ENCODE data around the gene DAB2. TPM values are rescaled to one million over a fixed set of nuclear protein-coding genes. Genes with fewer than 3 reads are reported as not detected.

DAB2 gene
- total RNA-seq: 13.2 and 16.6 TPM in 2 replicates

DNA sequence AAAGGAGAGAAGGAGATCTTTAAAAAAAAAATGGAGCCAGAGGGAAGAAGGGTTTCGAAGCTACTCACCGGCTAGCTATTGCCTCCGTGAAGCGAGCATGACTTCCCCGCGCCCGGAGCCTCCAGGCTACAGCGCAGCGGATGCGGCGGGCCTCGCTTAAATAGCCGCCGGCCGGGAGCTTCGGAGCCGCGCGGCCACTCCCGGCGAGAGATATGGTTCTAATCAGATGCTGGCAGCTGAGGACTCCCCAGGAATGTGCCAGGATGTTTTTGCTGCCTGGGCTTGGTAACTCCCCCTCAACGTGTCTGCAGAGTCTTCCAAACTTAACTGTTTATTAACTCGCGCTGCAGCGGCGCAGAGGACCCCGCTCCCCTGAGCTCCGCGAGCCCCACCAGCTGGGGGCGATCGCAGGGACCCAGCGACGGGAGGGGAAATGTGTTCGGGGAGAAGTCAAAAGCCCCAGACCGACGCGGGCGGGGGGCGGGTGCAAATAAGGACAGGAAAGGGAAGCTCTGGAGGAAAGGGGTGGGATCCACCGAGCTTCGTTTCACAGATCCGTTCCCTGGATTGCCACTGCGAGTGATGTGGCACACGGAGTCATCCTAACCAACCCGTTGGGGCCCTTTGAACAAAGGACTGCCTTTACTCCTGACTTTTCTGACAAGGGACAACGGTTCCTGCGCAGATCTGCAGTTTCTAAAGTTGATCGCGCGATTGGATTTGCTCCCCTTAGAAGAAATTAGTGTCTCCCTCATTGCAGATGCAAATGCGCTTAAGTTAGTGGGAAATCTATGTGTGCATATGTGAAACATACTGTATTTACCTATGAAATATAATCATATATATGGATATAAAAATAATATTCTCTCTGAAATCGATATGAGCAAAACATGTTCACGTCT lies at the start of gene DAB2:
TSS of gene DAB2 (minus strand) at position 245 of the 902 bp plus-strand sequence. CDS start 30,660 bp downstream, outside the sequence.
- peak; percentile 72 for DNase-seq (ENCODE audit: low read depth)
- TF ChIP-seq, protein P1, sequence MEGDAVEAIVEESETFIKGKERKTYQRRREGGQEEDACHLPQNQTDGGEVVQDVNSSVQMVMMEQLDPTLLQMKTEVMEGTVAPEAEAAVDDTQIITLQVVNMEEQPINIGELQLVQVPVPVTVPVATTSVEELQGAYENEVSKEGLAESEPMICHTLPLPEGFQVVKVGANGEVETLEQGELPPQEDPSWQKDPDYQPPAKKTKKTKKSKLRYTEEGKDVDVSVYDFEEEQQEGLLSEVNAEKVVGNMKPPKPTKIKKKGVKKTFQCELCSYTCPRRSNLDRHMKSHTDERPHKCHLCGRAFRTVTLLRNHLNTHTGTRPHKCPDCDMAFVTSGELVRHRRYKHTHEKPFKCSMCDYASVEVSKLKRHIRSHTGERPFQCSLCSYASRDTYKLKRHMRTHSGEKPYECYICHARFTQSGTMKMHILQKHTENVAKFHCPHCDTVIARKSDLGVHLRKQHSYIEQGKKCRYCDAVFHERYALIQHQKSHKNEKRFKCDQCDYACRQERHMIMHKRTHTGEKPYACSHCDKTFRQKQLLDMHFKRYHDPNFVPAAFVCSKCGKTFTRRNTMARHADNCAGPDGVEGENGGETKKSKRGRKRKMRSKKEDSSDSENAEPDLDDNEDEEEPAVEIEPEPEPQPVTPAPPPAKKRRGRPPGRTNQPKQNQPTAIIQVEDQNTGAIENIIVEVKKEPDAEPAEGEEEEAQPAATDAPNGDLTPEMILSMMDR (conservative IDR thresholded peaks at IDR 0.05; ENCODE audit: low read depth, low read length): peak; percentile 76

DNA sequence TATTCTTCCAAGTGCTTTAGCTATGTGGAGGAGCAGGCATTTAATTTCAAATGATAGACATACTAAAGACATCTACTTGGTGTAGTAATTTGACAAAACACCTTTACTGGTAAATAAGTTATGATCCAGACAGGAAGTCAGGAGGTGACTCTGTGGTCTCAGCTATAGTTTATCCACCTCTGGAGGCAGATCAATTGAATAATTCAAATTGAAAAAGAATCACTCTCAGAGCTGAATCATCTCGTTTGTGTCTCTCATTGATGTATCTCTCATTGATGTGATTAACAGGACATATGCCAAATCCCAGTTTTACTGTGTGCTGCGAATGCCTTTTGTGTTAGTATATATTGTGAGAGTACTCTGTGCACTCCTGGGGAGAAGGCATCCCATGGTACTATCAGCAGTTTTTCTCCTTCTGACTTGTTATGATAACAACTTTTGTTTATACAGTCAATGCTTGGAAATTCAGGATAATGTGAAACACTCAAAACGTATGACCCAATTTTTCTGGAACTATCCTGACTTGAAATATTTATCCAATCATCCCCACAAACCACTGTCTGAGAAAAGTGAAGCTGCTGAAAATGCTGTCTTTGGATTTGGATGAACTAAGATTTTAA lies 48.5 kb upstream of the DAB2 start:
- no peak for DNase-seq (ENCODE audit: low read depth)
- TF ChIP-seq, protein P1 (conservative IDR thresholded peaks at IDR 0.05; ENCODE audit: low read depth, low read length): no peak
- H3K4me3 ChIP-seq (ENCODE audit: low read depth, low read length): no peak overlapping the region

More for the DNA sequence above, at the start of gene DAB2:
- peak within 1 kb of the TSS; percentile 88 for H3K4me3 ChIP-seq (ENCODE audit: low read depth, low read length)

DNA sequence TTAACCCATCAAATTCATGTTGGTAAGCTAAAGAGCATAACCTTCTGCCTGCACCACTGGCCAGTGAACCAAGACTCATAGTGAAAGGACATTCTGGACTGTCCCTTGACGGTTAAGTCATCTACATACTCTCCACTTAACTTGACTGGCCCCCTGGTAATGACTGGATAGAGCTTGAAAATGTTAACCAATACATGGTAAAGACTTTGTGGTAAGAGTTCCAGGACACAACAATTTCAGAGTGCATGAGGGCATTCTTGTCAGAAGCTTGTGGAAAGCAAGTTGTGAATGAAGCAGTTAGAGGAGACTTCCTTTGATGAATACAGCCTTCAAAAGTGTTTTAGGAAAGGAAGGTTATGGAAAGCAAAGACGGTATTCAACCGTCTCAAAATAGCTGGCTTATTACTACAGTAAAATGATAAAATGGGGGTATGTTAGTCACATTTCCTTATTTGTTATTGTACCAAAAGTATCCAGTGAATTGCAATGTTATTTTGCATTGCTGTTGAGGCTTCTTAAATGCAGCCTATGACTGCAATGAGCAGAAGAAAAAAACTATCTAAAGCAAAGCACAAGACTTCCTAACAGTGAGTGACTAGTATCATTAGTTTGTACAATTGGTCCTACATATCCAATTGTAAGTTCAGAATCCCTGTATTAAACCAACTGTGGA lies 47.2 kb upstream of the DAB2 start:
- TF ChIP-seq, protein P1 (conservative IDR thresholded peaks at IDR 0.05; ENCODE audit: low read depth, low read length): no peak
- DNase-seq (ENCODE audit: low read depth): no peak
- H3K4me3 ChIP-seq (ENCODE audit: low read depth, low read length): no peak overlapping the region

DNA sequence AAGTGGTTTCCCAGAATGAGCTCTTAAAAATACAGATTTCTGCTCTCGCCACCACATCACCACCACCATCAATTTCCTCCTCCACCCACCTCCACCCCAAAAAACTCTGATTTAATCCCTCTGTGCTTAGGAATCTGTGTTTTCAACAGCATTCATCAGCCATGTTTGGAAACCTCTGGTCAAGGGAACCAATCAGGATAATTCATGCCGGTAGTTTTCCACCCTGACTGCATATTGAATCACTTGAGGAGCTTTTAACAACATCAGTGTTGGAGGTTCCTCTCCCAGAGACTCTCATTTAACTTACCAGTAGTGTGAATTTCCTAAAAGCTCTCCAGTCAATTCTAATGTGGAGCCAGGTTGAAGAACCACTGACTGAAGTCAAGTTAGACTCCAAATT lies 46.0 kb upstream of the DAB2 start:
- DNase-seq (ENCODE audit: low read depth): no peak
- H3K4me3 ChIP-seq (ENCODE audit: low read depth, low read length): no peak overlapping the region
- TF ChIP-seq, protein P1 (conservative IDR thresholded peaks at IDR 0.05; ENCODE audit: low read depth, low read length): no peak

DNA sequence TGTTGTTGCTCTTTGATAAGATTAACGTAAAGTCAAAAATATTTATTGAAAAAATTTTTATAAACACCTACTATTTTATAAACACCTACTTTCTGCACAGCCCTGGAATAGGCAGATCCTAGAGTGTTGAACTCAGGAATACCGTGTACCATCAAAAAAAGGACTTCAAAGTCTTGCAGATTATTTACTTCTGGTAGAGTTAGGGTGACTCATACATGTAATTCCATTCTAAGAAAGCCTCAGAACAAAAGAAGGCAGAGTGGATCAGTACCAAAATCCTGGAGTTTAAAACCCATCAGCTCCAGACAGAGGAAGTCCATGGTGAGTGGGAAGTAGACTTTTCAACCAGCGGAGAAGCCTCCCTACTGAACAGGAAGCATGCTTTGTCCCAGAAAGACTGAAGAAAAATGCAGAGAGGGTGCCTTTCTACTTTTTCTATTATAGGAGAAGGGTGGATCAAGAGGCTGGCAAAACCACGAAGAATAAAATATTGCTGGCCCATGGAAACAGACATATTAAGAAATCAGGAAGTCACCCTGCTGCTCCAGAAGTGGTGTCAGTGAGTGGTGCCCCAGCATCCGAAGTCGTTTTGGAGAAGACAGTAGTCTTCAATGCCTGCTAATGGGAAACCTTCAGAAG lies 45.1 kb upstream of the DAB2 start:
- no peak overlapping the region for H3K4me3 ChIP-seq (ENCODE audit: low read depth, low read length)
- no peak for DNase-seq (ENCODE audit: low read depth)
- TF ChIP-seq, protein P1 (conservative IDR thresholded peaks at IDR 0.05; ENCODE audit: low read depth, low read length): no peak

DNA sequence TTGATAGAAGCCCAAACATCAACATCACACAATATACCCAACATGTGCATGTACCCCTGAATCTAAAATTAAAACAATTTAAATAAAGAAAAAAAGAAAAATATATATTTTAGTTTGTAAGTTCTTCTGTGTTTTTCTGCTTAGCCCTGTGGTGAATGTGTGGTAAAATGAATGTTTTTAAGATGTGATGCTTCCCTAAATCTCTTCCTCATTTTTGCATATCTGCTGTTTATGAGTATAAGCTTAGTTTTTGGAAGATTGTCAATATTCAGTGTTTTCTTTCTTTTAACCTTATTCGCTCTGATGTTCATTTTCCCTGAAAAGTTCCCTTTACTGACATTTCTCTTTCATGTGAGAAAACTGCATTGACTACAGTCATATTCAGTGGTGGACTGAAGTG lies 44.4 kb upstream of the DAB2 start:
- H3K4me3 ChIP-seq (ENCODE audit: low read depth, low read length): no peak overlapping the region
- no peak for DNase-seq (ENCODE audit: low read depth)
- TF ChIP-seq, protein P1 (conservative IDR thresholded peaks at IDR 0.05; ENCODE audit: low read depth, low read length): no peak
